ENCODE results near the gene EXT2. TPM values are rescaled to one million over a fixed set of nuclear protein-coding genes. Genes with fewer than 3 reads are reported as not detected.

Gene EXT2
- total RNA-seq, 1 experiment from 2014 or later, result 42.9 TPM

DNA sequence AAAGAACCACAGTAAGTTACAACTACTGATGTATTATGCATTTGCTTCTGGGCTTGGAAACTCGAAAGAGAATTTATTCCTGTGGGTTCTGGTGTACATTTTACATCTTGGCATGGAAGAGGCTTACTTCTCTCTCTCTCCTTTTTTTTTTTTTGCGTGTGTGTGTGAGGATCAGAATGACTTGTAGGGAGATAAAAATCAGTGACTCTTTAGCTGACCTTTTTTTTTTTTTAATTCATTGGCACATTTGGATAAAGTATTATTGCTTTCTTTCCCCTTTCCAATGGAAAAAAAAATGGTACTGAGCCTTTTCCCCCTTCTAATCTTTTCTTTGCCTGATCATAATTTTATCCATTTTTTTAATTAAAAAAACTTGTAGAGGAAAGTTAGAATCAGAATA is 43.5 kb downstream of the EXT2 start:
- Histone ChIP-seq H3K9ac (ENCODE audit: extremely low read depth, insufficient read length, low read length) (no peak overlapping the region), H3K9me3 (ENCODE audit: control insufficient read depth, low read depth, low read length) (no peaks in the 10 kb centered on the region), H3K79me1 (ENCODE audit: insufficient read depth, low read depth, low read length, poor library complexity, severe bottlenecking) (no peaks in the 10 kb centered on the region), H3K23ac (ENCODE audit: insufficient read length, low read depth, low read length) (no peak overlapping the region), H3K79me2 (ENCODE audit: insufficient read depth, low read length) (no peaks in the 10 kb centered on the region), H3K23me2 (ENCODE audit: insufficient read length, low read depth, low read length, poor library complexity, severe bottlenecking) (no peaks in the 10 kb centered on the region), H3K4ac (ENCODE audit: low read depth, low read length) (no peak overlapping the region), H3K14ac (ENCODE audit: insufficient read depth, low read length) (no peak overlapping the region), H3K27me3 (ENCODE audit: insufficient read depth, low read length) (no peaks in the 10 kb centered on the region), H3K4me1 (ENCODE audit: insufficient read depth, low read length) (no peaks in the 10 kb centered on the region), H4K8ac (replicated peaks; ENCODE audit: insufficient read length, low read depth, low read length) (no peak overlapping the region), H2BK15ac (ENCODE audit: low read depth, low read length) (no peak overlapping the region), H4K20me1 (ENCODE audit: control insufficient read depth, insufficient read depth, insufficient read length) (no peaks in the 10 kb centered on the region), H2BK120ac (ENCODE audit: low read depth, low read length, poor library complexity, severe bottlenecking) (no peak overlapping the region), H2BK12ac (ENCODE audit: insufficient read length, low read depth, low read length) (no peak overlapping the region), H3K18ac (ENCODE audit: insufficient read length, low read depth, low read length) (no peak overlapping the region), H4K91ac (ENCODE audit: insufficient read length, low read depth, low read length) (no peak overlapping the region), H3T11ph (ENCODE audit: low read length) (no peak overlapping the region), H3K56ac (ENCODE audit: insufficient read length, low read depth, low read length) (no peak overlapping the region), H2BK5ac (ENCODE audit: insufficient read length, low read length) (no peak overlapping the region), H2AFZ (ENCODE audit: low read length) (no peak overlapping the region), H3K4me2 (ENCODE audit: insufficient read depth, insufficient read length, low read length) (no peak overlapping the region), H3K27ac (ENCODE audit: insufficient read length, low read depth, low read length) (no peak overlapping the region), H4K5ac (ENCODE audit: insufficient read length, low read depth, low read length) (no peak overlapping the region), H2AK5ac (ENCODE audit: insufficient read length, low read length) (no peak overlapping the region), H2BK20ac (ENCODE audit: low read depth, low read length, poor library complexity, severe bottlenecking) (no peak overlapping the region)
- Mint-ChIP-seq H3K4me3 (no peak overlapping the region), H3K27ac (no peak overlapping the region), H3K9me3 (no peaks in the 10 kb centered on the region), H3K36me3 (ENCODE audit: insufficient read depth in 1 of 3, low read depth in 3 of 3) (no peaks in the 10 kb centered on the region; a peak in 2 of 7 replicates), H3K27me3 (ENCODE audit: low read depth) (no peaks in the 10 kb centered on the region), H3K4me1 (peaks cover 0 to 11% of the 10 kb centered on the region in 2 experiments; a peak in 2 of 4 replicates)
- TF ChIP-seq, protein P1, sequence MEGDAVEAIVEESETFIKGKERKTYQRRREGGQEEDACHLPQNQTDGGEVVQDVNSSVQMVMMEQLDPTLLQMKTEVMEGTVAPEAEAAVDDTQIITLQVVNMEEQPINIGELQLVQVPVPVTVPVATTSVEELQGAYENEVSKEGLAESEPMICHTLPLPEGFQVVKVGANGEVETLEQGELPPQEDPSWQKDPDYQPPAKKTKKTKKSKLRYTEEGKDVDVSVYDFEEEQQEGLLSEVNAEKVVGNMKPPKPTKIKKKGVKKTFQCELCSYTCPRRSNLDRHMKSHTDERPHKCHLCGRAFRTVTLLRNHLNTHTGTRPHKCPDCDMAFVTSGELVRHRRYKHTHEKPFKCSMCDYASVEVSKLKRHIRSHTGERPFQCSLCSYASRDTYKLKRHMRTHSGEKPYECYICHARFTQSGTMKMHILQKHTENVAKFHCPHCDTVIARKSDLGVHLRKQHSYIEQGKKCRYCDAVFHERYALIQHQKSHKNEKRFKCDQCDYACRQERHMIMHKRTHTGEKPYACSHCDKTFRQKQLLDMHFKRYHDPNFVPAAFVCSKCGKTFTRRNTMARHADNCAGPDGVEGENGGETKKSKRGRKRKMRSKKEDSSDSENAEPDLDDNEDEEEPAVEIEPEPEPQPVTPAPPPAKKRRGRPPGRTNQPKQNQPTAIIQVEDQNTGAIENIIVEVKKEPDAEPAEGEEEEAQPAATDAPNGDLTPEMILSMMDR (conservative IDR thresholded peaks at IDR 0.05), result no peak
- WGBS (ENCODE audit: extremely low coverage, insufficient read length, low lambda C conversion rate), result no CpG with 5 or more reads among the region's 2 CpGs
- DNase-seq, result no peak
